Small intestine (tissue), 7 donors: ENCODE results near the gene SOWAHD. TPM values are rescaled to one million over a fixed set of nuclear protein-coding genes. Genes with fewer than 3 reads are reported as not detected.
A peak's percentile ranks its signal among the peaks of the same experiment; 100 is the strongest.

Source experiments
- DNase-seq, 2 donors: peaks; one replicate each; pipeline versions ENCODE4 v3.0.0 to v3.0.0-alpha.2; 2013
- FAIRE-seq: peaks from 2 replicates; lab custom pipeline; 2012; peaks lifted over from hg19 to GRCh38; lab: Jason Lieb, UNC
- H3K27ac ChIP-seq, 3 donors: one replicate each; pipeline ENCODE4 v1.5.1; 2013; ENCODE audit warnings: low read length in 2 of 3, mild to moderate bottlenecking in 2 of 3, control low read depth in 1 of 3, inconsistent platforms in 1 of 3, low read depth in 1 of 3, moderate library complexity in 1 of 3
- H3K27me3 ChIP-seq, 3 donors: one replicate each; pipeline ENCODE4 v1.6.1; 2013; ENCODE audit warnings: low read length in 3 of 3, inconsistent platforms in 1 of 3; ENCODE audit not compliant: control insufficient read depth in 3 of 3, insufficient read depth in 3 of 3
- H3K36me3 ChIP-seq, 3 donors: one replicate each; pipeline ENCODE4 v1.6.1; 2013; ENCODE audit warnings: low read length in 3 of 3, inconsistent platforms in 1 of 3, low read depth in 1 of 3, mild to moderate bottlenecking in 1 of 3, moderate library complexity in 1 of 3; ENCODE audit not compliant: control insufficient read depth in 3 of 3, insufficient read depth in 2 of 3
- H3K4me1 ChIP-seq, 3 donors: one replicate each; pipeline ENCODE4 v1.6.1; 2013; ENCODE audit warnings: low read length in 2 of 3, inconsistent platforms in 1 of 3, low read depth in 1 of 3, mild to moderate bottlenecking in 1 of 3, moderate library complexity in 1 of 3; ENCODE audit not compliant: control insufficient read depth in 3 of 3, insufficient read depth in 2 of 3
- H3K4me3 ChIP-seq, 3 donors: one replicate each; pipeline ENCODE4 v1.5.1; 2013; ENCODE audit warnings: low read length in 3 of 3, control low read depth in 1 of 3, inconsistent platforms in 1 of 3, low read depth in 1 of 3, mild to moderate bottlenecking in 1 of 3, moderate library complexity in 1 of 3
- H3K9me3 ChIP-seq, 2 donors: one replicate each; pipeline ENCODE4 v1.6.1; 2013; ENCODE audit warnings: low read depth in 1 of 2, low read length in 1 of 2; ENCODE audit not compliant: control insufficient read depth in 2 of 2, insufficient read depth in 1 of 2
- WGBS, 3 donors: extraction: QIAGEN DNeasy Blood & Tissue Kit; methylation state at CpG; one replicate each; pipeline ENCODE4 v1.1.7; 2013; 5-methylcytosine and 5-hydroxymethylcytosine counted together
- polyA plus RNA-seq, 4 donors: library from polyadenylated mRNA; stranded (reverse) in 3 of 4; unstranded in 1 of 4; fragments of 200-250 nt in 3 of 4; fragments of 120-200 nt in 1 of 4; gene quantifications; one replicate each; pipeline versions ENCODE4 v1.2.1 to v1.2.3, GENCODE V29; 2013
- donor health status: healthy with polysubstance abuse.
- donor health status: control.
- donor health status: control.
- donor health status: Bipolar disorder and iron deficiency.
- donor health status: healthy.

The SOWAHD gene
- polyA plus RNA-seq, 4 donors: 3.3 to 5.7 (median 4.9) TPM

GRCh38 chrX:119753001-119753400 lies 5.4 kb upstream of the SOWAHD start:
- peaks cover 0 to 18% (median 3%) of the 10 kb centered on the region in 3 donors for H3K4me1 ChIP-seq
- 89 to 98% (median 94%) methylated on average over 3 of the region's 3 CpGs for WGBS, 3 donors
- H3K4me3 ChIP-seq: no peak overlapping the region
- no peaks in the 10 kb centered on the region for H3K27me3 ChIP-seq
- DNase-seq: no peak
- FAIRE-seq: no peak
- no peaks in the 10 kb centered on the region for H3K36me3 ChIP-seq
- H3K9me3 ChIP-seq: no peaks in the 10 kb centered on the region
- no peak overlapping the region for H3K27ac ChIP-seq

GRCh38 chrX:119753639-119754257 lies 4.6 kb upstream of the SOWAHD start:
- no peak overlapping the region for H3K4me3 ChIP-seq
- WGBS, 3 donors: 48 to 64% (median 57%) methylated on average over 8 of the region's 8 CpGs
- no peak overlapping the region for H3K27ac ChIP-seq
- no peaks in the 10 kb centered on the region for H3K27me3 ChIP-seq
- peaks cover 0 to 18% (median 3%) of the 10 kb centered on the region in 3 donors for H3K4me1 ChIP-seq
- peak; percentile 59 to 61 for DNase-seq
- no peak for FAIRE-seq
- H3K36me3 ChIP-seq: no peaks in the 10 kb centered on the region
- no peaks in the 10 kb centered on the region for H3K9me3 ChIP-seq

- 23 to 35% (median 30%) methylated on average over 7 of the region's 7 CpGs for WGBS, 3 donors
- Histone ChIP-seq H3K27ac (peak overlapping the region; percentile 76 to 94 (median 93)), H3K27me3 (peaks cover 0 to 3% (median 0%) of the 10 kb centered on the region in 3 donors), H3K9me3 (no peaks in the 10 kb centered on the region), H3K36me3 (no peaks in the 10 kb centered on the region), H3K4me1 (peaks cover 0 to 18% (median 3%) of the 10 kb centered on the region in 3 donors), H3K4me3 (no peak overlapping the region)
- FAIRE-seq (no peak), DNase-seq (peak; percentile 47 to 51)
These were observed 2.3 kb upstream of the SOWAHD start for GRCh38 chrX:119755981-119756533.

GRCh38 chrX:119756926-119757635 lies 1.3 kb upstream of the SOWAHD start:
- Histone ChIP-seq H3K4me1 (peaks cover 0 to 18% (median 3%) of the 10 kb centered on the region in 3 donors), H3K27me3 (peaks cover 0 to 3% (median 0%) of the 10 kb centered on the region in 3 donors), H3K9me3 (no peaks in the 10 kb centered on the region), H3K36me3 (no peaks in the 10 kb centered on the region), H3K4me3 (no peak overlapping the region), H3K27ac (peak overlapping the region; percentile 76 to 94 (median 93))
- FAIRE-seq (no peak), DNase-seq (peak; percentile 16 to 47)
- 17 to 57% (median 45%) methylated on average over 8 to 10 of the region's 10 CpGs for WGBS, 3 donors

- peak overlapping the region in 1 of 3 donors; percentile 55 for H3K4me3 ChIP-seq
These were observed 776 bp upstream of the SOWAHD start for GRCh38 chrX:119757646-119757978.

GRCh38 chrX:119758731-119759247 lies 401 bp downstream of the SOWAHD start:
- FAIRE-seq (no peak), DNase-seq (peak; percentile 49 to 65)
- peaks cover 0 to 3% (median 0%) of the 10 kb centered on the region in 3 donors for H3K27me3 ChIP-seq
- H3K4me3 ChIP-seq: peak overlapping the region; percentile 55 to 67 (median 61)
- no peaks in the 10 kb centered on the region for H3K9me3 ChIP-seq
- 1 to 42% (median 7%) methylated on average over 10 to 54 of the region's 54 CpGs for WGBS, 3 donors
- H3K4me1 ChIP-seq: peaks cover 0 to 18% (median 3%) of the 10 kb centered on the region in 3 donors
- H3K36me3 ChIP-seq: no peaks in the 10 kb centered on the region
- peak overlapping the region; percentile 93 to 94 (median 93) for H3K27ac ChIP-seq

More at GRCh38 chrX:119757646-119757978, 776 bp upstream of the SOWAHD start:
- no peak for DNase-seq
- WGBS, 3 donors: 28 to 52% (median 43%) methylated on average over 5 to 12 of the region's 12 CpGs
- H3K27ac ChIP-seq: peak overlapping the region; percentile 57 to 94 (median 93)
- H3K4me1 ChIP-seq: peaks cover 0 to 18% (median 3%) of the 10 kb centered on the region in 3 donors
- no peak for FAIRE-seq
- H3K9me3 ChIP-seq: no peaks in the 10 kb centered on the region
- no peaks in the 10 kb centered on the region for H3K36me3 ChIP-seq
- H3K27me3 ChIP-seq: peaks cover 0 to 3% (median 0%) of the 10 kb centered on the region in 3 donors

GRCh38 chrX:119759248-119759766 lies 919 bp downstream of the SOWAHD start:
- H3K4me3 ChIP-seq: peak overlapping the region; percentile 5 to 61 (median 55)
- DNase-seq (no peak), FAIRE-seq (no peak)
- peaks cover 0 to 3% (median 0%) of the 10 kb centered on the region in 3 donors for H3K27me3 ChIP-seq
- H3K36me3 ChIP-seq: no peaks in the 10 kb centered on the region
- 30 to 62% (median 59%) methylated on average over 16 to 44 of the region's 44 CpGs for WGBS, 3 donors
- H3K9me3 ChIP-seq: no peaks in the 10 kb centered on the region
- peak overlapping the region; percentile 93 to 94 (median 93) for H3K27ac ChIP-seq
- H3K4me1 ChIP-seq: peaks cover 0 to 18% (median 3%) of the 10 kb centered on the region in 3 donors
